ENCODE data around the gene DGCR2. TPM values are rescaled to one million over a fixed set of nuclear protein-coding genes. Genes with fewer than 3 reads are reported as not detected.

Gene DGCR2
- total and polyA plus RNA-seq, 2 experiments from 2014 or later: 18.5 to 83.0 TPM

GRCh38 chr22:19110064-19110458 is 12.2 kb downstream of the DGCR2 start (continued):
- TF ChIP-seq ETS1 (IDR thresholded peaks at IDR 0.05) (no peak), EZH2phosphoT487 (IDR thresholded peaks at IDR 0.05; ENCODE audit: unreplicated experiment) (no peak), NANOG (IDR thresholded peaks at IDR 0.05; ENCODE audit: borderline replicate concordance) (no peak)

GRCh38 chr22:19109198-19110063 is 12.8 kb downstream of the DGCR2 start:
- Histone ChIP-seq H3K27me3 (ENCODE audit: insufficient read depth) (no peaks in the 10 kb centered on the region), H3K4me3 (no peak overlapping the region), H3K27ac (ENCODE audit: low read depth) (peak overlapping the region; percentile 47; the same call in 1 of the 2 replicates), H3K9me2 (ENCODE audit: insufficient read depth) (no peaks in the 10 kb centered on the region), H3K4me2 (peak overlapping the region; percentile 21; the same call in 1 of the 2 replicates), H3K4me1 (ENCODE audit: insufficient read depth) (peaks cover 27% of the 10 kb centered on the region), H3K36me3 (ENCODE audit: insufficient read depth) (no peaks in the 10 kb centered on the region), H3F3A (replicated peaks; ENCODE audit: low read depth) (no peaks in the 10 kb centered on the region), H2AFZ (no peak overlapping the region), H3K79me2 (replicated peaks; ENCODE audit: insufficient read depth) (peaks cover 100% of the 10 kb centered on the region), H4K20me1 (replicated peaks; ENCODE audit: insufficient read depth) (peaks cover 70% of the 10 kb centered on the region)
- Mint-ChIP-seq H3K27ac (no peak overlapping the region), H3K9me3 (no peaks in the 10 kb centered on the region; the same call in 2 of the 3 replicates), H3K4me1 (peaks cover 24% of the 10 kb centered on the region), H3K36me3 (ENCODE audit: low read depth) (no peaks in the 10 kb centered on the region), H3K27me3 (ENCODE audit: insufficient read depth, low read depth, poor library complexity) (peaks cover 5% of the 10 kb centered on the region), H3K4me3 (no peak overlapping the region; the same call in 2 of the 3 replicates)
- TF ChIP-seq ZNF331 (CRISPR knock-in tag; IDR thresholded peaks at IDR 0.05; ENCODE audit: low read depth): no peak
- TF ChIP-seq REST (IDR thresholded peaks at IDR 0.05; ENCODE audit: unreplicated experiment): no peak
- TF ChIP-seq EZH2phosphoT487 (IDR thresholded peaks at IDR 0.05; ENCODE audit: unreplicated experiment): no peak
- no peak for TF ChIP-seq ETS1 (IDR thresholded peaks at IDR 0.05)
- TF ChIP-seq POLR2AphosphoS5 (IDR thresholded peaks at IDR 0.05; ENCODE audit: low read depth): no peak
- no peak for TF ChIP-seq EZH2 (IDR thresholded peaks at IDR 0.05; ENCODE audit: low read depth, unreplicated experiment)
- ATAC-seq: no peak
- DNase-seq (ENCODE audit: low spot score): no peak

Measured in GM23338 (cell line).